ENCODE data around the gene PMS1. TPM values are rescaled to one million over a fixed set of nuclear protein-coding genes. Genes with fewer than 3 reads are reported as not detected.

The PMS1 gene
- total and polyA plus RNA-seq, 3 donors from 2014 or later: 39.5 to 81.8 (median 69.3) TPM

- intact Hi-C loops (cut with DNase I; ENCODE audit: low total_unique reads): no loop called here
- no peak overlapping the region for H3K4me3 ChIP-seq
- no peak overlapping the region for H3K27ac ChIP-seq
- H3K36me3 ChIP-seq (ENCODE audit: low read depth, missing control alignments): no peaks in the 10 kb centered on the region
- WGBS, 2 donors: 86% methylated on average over 3 of the region's 3 CpGs
- no peaks in the 10 kb centered on the region for H3K4me1 ChIP-seq
- H3K9me3 ChIP-seq: no peaks in the 10 kb centered on the region
- no peak for DNase-seq
- TF ChIP-seq POLR2A (IDR thresholded peaks at IDR 0.05): no peak
- no peak for TF ChIP-seq CTCF (IDR thresholded peaks at IDR 0.05)
- H3K27me3 ChIP-seq: no peaks in the 10 kb centered on the region
These were observed 69.9 kb downstream of the PMS1 start for GRCh38 chr2:189854187-189854586.

- intact Hi-C loops (cut with DNase I; ENCODE audit: low total_unique reads): no loop called here
- TF ChIP-seq POLR2A (IDR thresholded peaks at IDR 0.05): no peak
- TF ChIP-seq CTCF (IDR thresholded peaks at IDR 0.05): no peak
- no peaks in the 10 kb centered on the region for H3K36me3 ChIP-seq (ENCODE audit: low read depth, missing control alignments)
- H3K4me1 ChIP-seq: no peaks in the 10 kb centered on the region
- 94 to 99% methylated on average over 3 of the region's 3 CpGs for WGBS, 2 donors
- H3K27ac ChIP-seq: no peak overlapping the region
- DNase-seq: no peak
- no peak overlapping the region for H3K4me3 ChIP-seq
- H3K27me3 ChIP-seq: no peaks in the 10 kb centered on the region
- H3K9me3 ChIP-seq: no peaks in the 10 kb centered on the region
These were observed 70.7 kb downstream of the PMS1 start for GRCh38 chr2:189854940-189855339.

GRCh38 chr2:189858291-189858690 is 74.0 kb downstream of the PMS1 start:
- H3K27me3 ChIP-seq: no peaks in the 10 kb centered on the region
- H3K36me3 ChIP-seq (ENCODE audit: low read depth, missing control alignments): no peaks in the 10 kb centered on the region
- TF ChIP-seq CTCF (IDR thresholded peaks at IDR 0.05): no peak
- no peak overlapping the region for H3K27ac ChIP-seq
- intact Hi-C loops (cut with DNase I; ENCODE audit: low total_unique reads): no loop called here
- H3K9me3 ChIP-seq: no peaks in the 10 kb centered on the region
- no peak overlapping the region for H3K4me3 ChIP-seq
- no peak for DNase-seq
- 76 to 88% methylated on average over 1 of the region's 1 CpG for WGBS, 2 donors
- no peaks in the 10 kb centered on the region for H3K4me1 ChIP-seq

GRCh38 chr2:189860161-189860560 is 75.9 kb downstream of the PMS1 start:
- intact Hi-C loops (cut with DNase I; ENCODE audit: low total_unique reads): no loop called here
- TF ChIP-seq POLR2A (IDR thresholded peaks at IDR 0.05) (no peak), CTCF (IDR thresholded peaks at IDR 0.05) (no peak)
- Histone ChIP-seq H3K4me3 (no peak overlapping the region), H3K9me3 (no peaks in the 10 kb centered on the region), H3K27me3 (no peaks in the 10 kb centered on the region), H3K36me3 (ENCODE audit: low read depth, missing control alignments) (no peaks in the 10 kb centered on the region), H3K27ac (no peak overlapping the region), H3K4me1 (no peaks in the 10 kb centered on the region)
- no peak for DNase-seq

GRCh38 chr2:189862751-189863150 is 78.5 kb downstream of the PMS1 start:
- Histone ChIP-seq H3K4me1 (no peaks in the 10 kb centered on the region), H3K36me3 (ENCODE audit: low read depth, missing control alignments) (no peaks in the 10 kb centered on the region), H3K4me3 (no peak overlapping the region), H3K27me3 (no peaks in the 10 kb centered on the region), H3K9me3 (no peaks in the 10 kb centered on the region), H3K27ac (no peak overlapping the region)
- intact Hi-C loops (cut with DNase I; ENCODE audit: low total_unique reads): no loop called here
- WGBS, 2 donors: 90 to 94% methylated on average over 1 of the region's 1 CpG
- no peak for TF ChIP-seq CTCF (IDR thresholded peaks at IDR 0.05)
- TF ChIP-seq POLR2A (IDR thresholded peaks at IDR 0.05): no peak
- DNase-seq: no peak

Measured in testis (tissue), 3 donors.